Transverse colon (tissue), 4 donors: ENCODE data around the gene ATG13.
"Not testable (repeated sequence)": the region's sequence is repeated elsewhere in the genome, so short reads cannot be mapped to it uniquely, and the experiment has no call there.

Experiments
- EP300 ChIP-seq: sonication (generic); formaldehyde crosslinking; IDR thresholded peaks from one replicate; pipeline ENCODE4 v1.6.1; 2017; ENCODE audit warnings: antibody characterized with exemption, low read depth
- POLR2AphosphoS5 ChIP-seq, 3 donors: sonication (generic); formaldehyde crosslinking; IDR thresholded peaks; one replicate each; pipeline ENCODE4 v1.6.1; 2016; ENCODE audit warnings: antibody characterized with exemption in 3 of 3
- TF ChIP-seq, protein P1 (sequence below), 5 experiments: fragments of 200-600 bp in 3 of 5; fragments of 450-650 bp in 2 of 5; sonication (generic) in 3 of 5; IDR thresholded peaks; 1 replicate in 2 of 5; 2 replicates in 3 of 5; pipeline ENCODE4 v1.5.1; 2016 to 2017; ENCODE audit warnings: antibody characterized with exemption in 5 of 5, inconsistent platforms in 3 of 5, mild to moderate bottlenecking in 2 of 5, moderate library complexity in 1 of 5

- TF ChIP-seq, protein P1, sequence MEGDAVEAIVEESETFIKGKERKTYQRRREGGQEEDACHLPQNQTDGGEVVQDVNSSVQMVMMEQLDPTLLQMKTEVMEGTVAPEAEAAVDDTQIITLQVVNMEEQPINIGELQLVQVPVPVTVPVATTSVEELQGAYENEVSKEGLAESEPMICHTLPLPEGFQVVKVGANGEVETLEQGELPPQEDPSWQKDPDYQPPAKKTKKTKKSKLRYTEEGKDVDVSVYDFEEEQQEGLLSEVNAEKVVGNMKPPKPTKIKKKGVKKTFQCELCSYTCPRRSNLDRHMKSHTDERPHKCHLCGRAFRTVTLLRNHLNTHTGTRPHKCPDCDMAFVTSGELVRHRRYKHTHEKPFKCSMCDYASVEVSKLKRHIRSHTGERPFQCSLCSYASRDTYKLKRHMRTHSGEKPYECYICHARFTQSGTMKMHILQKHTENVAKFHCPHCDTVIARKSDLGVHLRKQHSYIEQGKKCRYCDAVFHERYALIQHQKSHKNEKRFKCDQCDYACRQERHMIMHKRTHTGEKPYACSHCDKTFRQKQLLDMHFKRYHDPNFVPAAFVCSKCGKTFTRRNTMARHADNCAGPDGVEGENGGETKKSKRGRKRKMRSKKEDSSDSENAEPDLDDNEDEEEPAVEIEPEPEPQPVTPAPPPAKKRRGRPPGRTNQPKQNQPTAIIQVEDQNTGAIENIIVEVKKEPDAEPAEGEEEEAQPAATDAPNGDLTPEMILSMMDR (IDR thresholded peaks at IDR 0.05): not testable (repeated sequence)
- TF ChIP-seq EP300; POLR2AphosphoS5 (IDR thresholded peaks at IDR 0.05): not testable (repeated sequence)
Measured at GRCh38 chr11:46717825-46718154, 100.4 kb downstream of the ATG13 start.
